HG02840 (cell line): ENCODE results near the gene KIF17.

Experiments used
- ATAC-seq: cut with Tn5 transposase; IDR thresholded peaks from one replicate; pipeline ENCODE4 v1.9.1; 2021; ENCODE audit warnings: mild to moderate bottlenecking, moderate library complexity, moderate number of reproducible peaks; ENCODE audit not compliant: unreplicated experiment, low FRiP score

KIF17 gene

GRCh38 chr1:20663969-20664715 lies 53.7 kb downstream of the KIF17 start:
- no peak for ATAC-seq

- ATAC-seq: no peak
Measured at GRCh38 chr1:20663365-20663764, 54.4 kb downstream of the KIF17 start.

GRCh38 chr1:20662110-20662475 lies 55.7 kb downstream of the KIF17 start:
- no peak for ATAC-seq

- ATAC-seq: peak; percentile 98
Measured at GRCh38 chr1:20661207-20662109, 56.3 kb downstream of the KIF17 start, which contains the start of gene DDOST. TSS of gene DDOST (minus strand) at chr1:20661369. CDS start at chr1:20661350, 19 bp downstream.

GRCh38 chr1:20660847-20661206 lies 57.0 kb downstream of the KIF17 start:
- ATAC-seq: peak; percentile 2

GRCh38 chr1:20660363-20660762 lies 57.4 kb downstream of the KIF17 start:
- ATAC-seq: no peak

GRCh38 chr1:20658166-20658915 lies 59.5 kb downstream of the KIF17 start:
- ATAC-seq: no peak

- ATAC-seq: no peak
Measured at GRCh38 chr1:20657024-20657423, 60.8 kb downstream of the KIF17 start.

- ATAC-seq: no peak
Measured at GRCh38 chr1:20654104-20654690, 63.6 kb downstream of the KIF17 start.

- no peak for ATAC-seq
Measured at GRCh38 chr1:20652300-20652699, 65.5 kb downstream of the KIF17 start.

- no peak for ATAC-seq
Measured at GRCh38 chr1:20648946-20649345, 68.9 kb downstream of the KIF17 start.

- no peak for ATAC-seq
Measured at GRCh38 chr1:20648438-20648837, 69.4 kb downstream of the KIF17 start.

GRCh38 chr1:20645414-20645813 lies 72.4 kb downstream of the KIF17 start:
- no peak for ATAC-seq

- ATAC-seq: no peak
Measured at GRCh38 chr1:20644416-20644815, 73.4 kb downstream of the KIF17 start.

- no peak for ATAC-seq
Measured at GRCh38 chr1:20643080-20643479, 74.7 kb downstream of the KIF17 start.

- no peak for ATAC-seq
Measured at GRCh38 chr1:20641975-20642374, 75.8 kb downstream of the KIF17 start.

GRCh38 chr1:20640183-20640597 lies 77.6 kb downstream of the KIF17 start:
- no peak for ATAC-seq

GRCh38 chr1:20636785-20637347 lies 80.9 kb downstream of the KIF17 start:
- no peak for ATAC-seq

- ATAC-seq: no peak
Measured at GRCh38 chr1:20634594-20635084, 83.2 kb downstream of the KIF17 start.

GRCh38 chr1:20634065-20634593 lies 83.7 kb downstream of the KIF17 start:
- no peak for ATAC-seq
